GM12865 (cell line): ENCODE measurements around the gene GNAL.
"Not testable (repeated sequence)": the region's sequence is repeated elsewhere in the genome, so short reads cannot be mapped to it uniquely, and the experiment has no call there.

Source experiments
- DNase-seq: peaks from one replicate; pipeline ENCODE4 v3.0.0; 2010; ENCODE audit warnings: low read depth
- H3K4me3 ChIP-seq: 2 replicates; pipeline ENCODE4 v1.5.1; 2011; ENCODE audit warnings: mild to moderate bottlenecking, low read depth, low read length, control low read depth
- CTCF ChIP-seq: IDR thresholded peaks from 2 replicates; pipeline ENCODE4 v1.5.1; 2011; ENCODE audit warnings: low read length, control low read depth, low read depth, inconsistent platforms; ENCODE audit not compliant: insufficient read depth; ENCODE audit errors: missing control alignments

GNAL gene

GRCh38 chr18:11700876-11701275 is 11.8 kb downstream of the GNAL start:
- H3K4me3 ChIP-seq, result no peak overlapping the region
- TF ChIP-seq CTCF, result no peak
- DNase-seq, result no peak

GRCh38 chr18:11710578-11710977 is 21.5 kb downstream of the GNAL start:
- no peak for TF ChIP-seq CTCF
- no peak for DNase-seq
- H3K4me3 ChIP-seq, result no peak overlapping the region

- no peak for TF ChIP-seq CTCF
- H3K4me3 ChIP-seq, result no peak overlapping the region
- no peak for DNase-seq
Measured at GRCh38 chr18:11713756-11714155, 24.7 kb downstream of the GNAL start.

- H3K4me3 ChIP-seq, result no peak overlapping the region
- no peak for DNase-seq
- no peak for TF ChIP-seq CTCF
Measured at GRCh38 chr18:11714244-11714918, 25.3 kb downstream of the GNAL start.

- not testable (repeated sequence) for H3K4me3 ChIP-seq, DNase-seq
Measured at GRCh38 chr18:11716767-11717315, 27.8 kb downstream of the GNAL start.

- DNase-seq, result no peak
Measured at GRCh38 chr18:11719050-11719449, 30.0 kb downstream of the GNAL start.

GRCh38 chr18:11719621-11720020 is 30.6 kb downstream of the GNAL start:
- DNase-seq, result no peak
- no peak for TF ChIP-seq CTCF
- no peak overlapping the region for H3K4me3 ChIP-seq

More at GRCh38 chr18:11719050-11719449, 30.0 kb downstream of the GNAL start:
- no peak overlapping the region for H3K4me3 ChIP-seq
- TF ChIP-seq CTCF, result no peak
